ENCODE results near the gene CCDC107. TPM values are rescaled to one million over a fixed set of nuclear protein-coding genes. Genes with fewer than 3 reads are reported as not detected.
A peak's percentile ranks its signal among the peaks of the same experiment; 100 is the strongest.
"Not testable (repeated sequence)": the region's sequence is repeated elsewhere in the genome, so short reads cannot be mapped to it uniquely, and the experiment has no call there.

Gene CCDC107
- total RNA-seq, 1 donor from 2014 or later = 11.0 TPM

DNA sequence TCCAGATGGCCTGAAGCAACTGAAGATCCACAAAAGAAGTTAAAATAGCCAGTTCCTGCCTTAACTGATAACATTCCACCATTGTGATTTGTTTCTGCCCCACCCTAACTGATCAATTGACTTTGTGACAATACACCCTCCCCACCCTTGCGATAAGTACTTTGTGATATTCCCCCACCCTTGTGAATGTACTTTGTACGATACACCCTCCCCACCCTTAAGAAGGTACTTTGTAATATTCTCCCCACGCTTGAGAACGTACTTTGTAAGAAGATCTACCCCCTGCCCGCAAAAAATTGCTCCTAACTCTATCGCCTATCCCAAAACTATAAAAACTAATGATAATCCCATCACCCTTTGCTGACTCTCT is 21.2 kb upstream of the CCDC107 start:
- H3K4me3 ChIP-seq (ENCODE audit: low read length in 3 of 3); H3K4me1 ChIP-seq (ENCODE audit: control insufficient read depth in 3 of 3, insufficient read depth in 3 of 3, low read length in 3 of 3); H3K36me3 ChIP-seq (ENCODE audit: control insufficient read depth in 3 of 3, insufficient read depth in 3 of 3, low read length in 3 of 3); H3K9me3 ChIP-seq (ENCODE audit: control insufficient read depth in 3 of 3, low read length in 3 of 3); H3K9ac ChIP-seq (ENCODE audit: low read depth in 1 of 3, low read length in 3 of 3); H3K27me3 ChIP-seq (ENCODE audit: control insufficient read depth in 3 of 3, insufficient read depth in 3 of 3, low read length in 3 of 3): not testable (repeated sequence)
- peak overlapping the region; percentile 30 for H3K27ac ChIP-seq (ENCODE audit: low read depth, low read length)

DNA sequence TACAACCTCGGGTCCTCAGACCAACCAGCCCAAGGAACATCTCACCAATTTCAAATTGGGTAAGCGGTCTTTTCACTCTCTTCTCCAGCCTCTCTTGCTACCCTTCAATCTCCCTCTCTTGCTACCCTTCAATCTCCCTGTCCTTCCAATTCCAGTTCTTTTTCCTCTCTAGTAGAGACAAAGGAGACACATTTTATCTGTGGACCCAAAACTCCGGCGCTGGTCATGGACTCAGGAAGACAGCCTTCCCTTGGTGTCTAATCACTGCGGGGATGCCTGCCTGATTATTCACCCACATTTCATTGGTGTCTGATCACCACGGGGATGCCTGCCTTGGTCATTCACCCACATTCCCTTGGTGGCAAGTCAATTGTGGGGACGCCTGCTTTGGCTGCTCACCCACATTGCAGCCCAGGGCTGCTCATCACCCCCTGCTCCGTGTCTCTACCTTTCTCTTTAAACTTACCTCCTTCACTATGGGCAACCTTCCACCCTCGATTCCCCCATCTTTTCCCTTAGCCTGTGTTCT is 20.6 kb upstream of the CCDC107 start:
- not testable (repeated sequence) for H3K4me1 ChIP-seq (ENCODE audit: control insufficient read depth in 3 of 3, insufficient read depth in 3 of 3, low read length in 3 of 3); H3K27me3 ChIP-seq (ENCODE audit: control insufficient read depth in 3 of 3, insufficient read depth in 3 of 3, low read length in 3 of 3); H3K9ac ChIP-seq (ENCODE audit: low read depth in 1 of 3, low read length in 3 of 3); H3K36me3 ChIP-seq (ENCODE audit: control insufficient read depth in 3 of 3, insufficient read depth in 3 of 3, low read length in 3 of 3); H3K4me3 ChIP-seq (ENCODE audit: low read length in 3 of 3); H3K9me3 ChIP-seq (ENCODE audit: control insufficient read depth in 3 of 3, low read length in 3 of 3); H3K27ac ChIP-seq (ENCODE audit: low read depth, low read length)

DNA sequence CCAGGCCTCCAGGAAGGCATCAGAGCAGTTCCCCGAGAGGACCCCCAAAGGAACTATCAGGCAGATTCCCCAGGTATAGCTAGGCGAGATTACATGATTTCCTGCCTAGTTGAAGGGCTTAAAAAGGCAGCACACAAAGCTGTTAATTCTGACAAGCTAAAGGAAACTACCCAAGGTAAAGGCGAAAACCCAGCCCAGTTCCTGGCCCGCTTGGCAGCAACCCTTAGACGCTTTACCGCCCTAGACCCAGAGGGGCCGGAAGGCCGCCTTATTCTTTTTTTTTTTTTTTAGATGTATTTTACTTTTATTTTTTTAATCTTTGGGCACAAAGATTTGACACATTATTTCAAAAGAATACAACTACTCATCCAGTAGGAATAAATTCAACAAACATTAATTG is 19.3 kb upstream of the CCDC107 start:
- H3K4me3 ChIP-seq (ENCODE audit: low read length in 3 of 3); H3K36me3 ChIP-seq (ENCODE audit: control insufficient read depth in 3 of 3, insufficient read depth in 3 of 3, low read length in 3 of 3); H3K27me3 ChIP-seq (ENCODE audit: control insufficient read depth in 3 of 3, insufficient read depth in 3 of 3, low read length in 3 of 3); H3K27ac ChIP-seq (ENCODE audit: low read depth, low read length); H3K9me3 ChIP-seq (ENCODE audit: control insufficient read depth in 3 of 3, low read length in 3 of 3); H3K4me1 ChIP-seq (ENCODE audit: control insufficient read depth in 3 of 3, insufficient read depth in 3 of 3, low read length in 3 of 3); H3K9ac ChIP-seq (ENCODE audit: low read depth in 1 of 3, low read length in 3 of 3): not testable (repeated sequence)

DNA sequence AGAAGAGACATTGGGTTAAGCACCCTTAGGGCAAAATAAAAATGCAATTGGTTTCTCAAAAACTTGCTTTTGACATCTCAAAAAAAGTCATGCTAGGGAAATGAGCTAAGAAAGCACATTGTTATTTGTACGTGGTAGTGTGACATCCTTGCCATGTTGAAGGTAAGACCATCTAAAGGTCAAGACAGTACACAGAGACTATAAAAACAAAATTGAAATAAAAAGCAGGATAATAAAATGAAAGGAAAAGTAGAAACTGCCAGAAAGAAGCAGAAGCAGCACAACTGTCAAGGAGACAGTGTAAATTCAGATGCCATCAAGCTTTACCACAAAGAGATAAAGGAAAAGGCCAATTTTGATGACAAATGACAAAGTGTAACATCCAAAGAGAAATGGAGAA is 18.9 kb upstream of the CCDC107 start:
- not testable (repeated sequence) for H3K27me3 ChIP-seq (ENCODE audit: control insufficient read depth in 3 of 3, insufficient read depth in 3 of 3, low read length in 3 of 3); H3K27ac ChIP-seq (ENCODE audit: low read depth, low read length); H3K36me3 ChIP-seq (ENCODE audit: control insufficient read depth in 3 of 3, insufficient read depth in 3 of 3, low read length in 3 of 3); H3K9ac ChIP-seq (ENCODE audit: low read depth in 1 of 3, low read length in 3 of 3); H3K4me3 ChIP-seq (ENCODE audit: low read length in 3 of 3); H3K4me1 ChIP-seq (ENCODE audit: control insufficient read depth in 3 of 3, insufficient read depth in 3 of 3, low read length in 3 of 3); H3K9me3 ChIP-seq (ENCODE audit: control insufficient read depth in 3 of 3, low read length in 3 of 3)

DNA sequence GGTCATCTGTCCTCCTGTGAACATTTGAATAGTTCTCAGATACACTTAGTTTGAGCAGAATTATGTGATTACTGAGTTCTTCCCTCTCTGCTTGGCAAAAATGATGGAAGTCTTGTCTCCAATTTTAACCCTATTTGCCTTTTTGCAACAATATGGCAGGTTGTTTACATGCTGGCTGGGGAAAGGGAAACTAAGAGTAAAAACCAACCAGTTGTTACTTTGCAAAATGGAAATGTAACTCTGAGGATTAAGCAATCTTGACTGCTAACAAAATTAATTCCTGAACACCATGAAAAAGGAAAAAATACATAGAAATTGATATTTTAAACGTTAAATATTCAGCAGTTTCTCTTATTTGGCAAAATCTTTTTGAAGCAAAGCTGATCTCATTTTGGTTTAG is 18.5 kb upstream of the CCDC107 start:
- no peaks in the 10 kb centered on the region for H3K9me3 ChIP-seq (ENCODE audit: control insufficient read depth in 3 of 3, low read length in 3 of 3)
- H3K9ac ChIP-seq (ENCODE audit: low read depth in 1 of 3, low read length in 3 of 3) = no peak overlapping the region
- H3K4me1 ChIP-seq (ENCODE audit: control insufficient read depth in 3 of 3, insufficient read depth in 3 of 3, low read length in 3 of 3) = no peaks in the 10 kb centered on the region
- no peak overlapping the region for H3K27ac ChIP-seq (ENCODE audit: low read depth, low read length)
- no peaks in the 10 kb centered on the region for H3K36me3 ChIP-seq (ENCODE audit: control insufficient read depth in 3 of 3, insufficient read depth in 3 of 3, low read length in 3 of 3)
- no peaks in the 10 kb centered on the region for H3K27me3 ChIP-seq (ENCODE audit: control insufficient read depth in 3 of 3, insufficient read depth in 3 of 3, low read length in 3 of 3)
- H3K4me3 ChIP-seq (ENCODE audit: low read length in 3 of 3) = no peak overlapping the region

DNA sequence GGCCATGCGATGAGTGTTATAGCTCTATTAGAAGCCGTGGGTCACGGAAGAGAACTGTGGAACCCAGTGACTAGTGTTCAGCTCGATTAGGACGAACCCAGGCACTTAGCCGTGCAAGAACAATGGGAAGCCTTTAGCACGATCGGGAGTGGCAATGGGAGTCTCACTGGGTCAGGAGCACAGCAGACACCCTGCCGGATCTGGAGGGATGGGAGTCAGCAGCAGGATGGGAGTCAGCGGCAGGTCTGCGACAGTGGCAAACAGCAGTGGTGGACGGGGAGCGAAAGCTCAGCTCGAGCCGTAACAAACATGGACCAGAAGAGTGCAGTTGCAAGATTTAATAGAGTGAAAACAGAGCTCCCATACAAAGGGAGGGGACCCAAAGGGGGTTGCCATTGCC is 17.7 kb upstream of the CCDC107 start:
- not testable (repeated sequence) for H3K4me3 ChIP-seq (ENCODE audit: low read length in 3 of 3); H3K27me3 ChIP-seq (ENCODE audit: control insufficient read depth in 3 of 3, insufficient read depth in 3 of 3, low read length in 3 of 3); H3K9me3 ChIP-seq (ENCODE audit: control insufficient read depth in 3 of 3, low read length in 3 of 3); H3K9ac ChIP-seq (ENCODE audit: low read depth in 1 of 3, low read length in 3 of 3); H3K4me1 ChIP-seq (ENCODE audit: control insufficient read depth in 3 of 3, insufficient read depth in 3 of 3, low read length in 3 of 3); H3K27ac ChIP-seq (ENCODE audit: low read depth, low read length); H3K36me3 ChIP-seq (ENCODE audit: control insufficient read depth in 3 of 3, insufficient read depth in 3 of 3, low read length in 3 of 3)

DNA sequence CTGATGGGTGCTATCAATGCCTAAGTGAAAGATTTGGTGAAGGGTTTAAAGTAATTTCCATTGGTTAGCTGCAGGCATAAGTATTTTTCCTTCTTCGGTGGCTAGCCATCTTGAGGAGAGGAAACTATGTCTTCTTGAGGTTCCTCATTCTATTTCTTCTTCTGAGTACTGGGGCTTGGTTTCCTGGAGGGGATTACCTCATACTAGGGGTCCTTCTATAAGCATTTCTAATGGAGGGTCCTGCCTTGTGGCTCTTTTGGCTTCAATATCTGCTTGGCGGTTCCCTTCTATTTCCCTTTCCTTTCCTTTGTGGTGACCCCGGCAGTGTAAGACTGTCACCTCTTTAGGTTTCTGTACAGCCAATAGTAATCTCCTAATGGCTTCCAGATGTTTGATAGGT is 16.6 kb upstream of the CCDC107 start:
- H3K9ac ChIP-seq (ENCODE audit: low read depth in 1 of 3, low read length in 3 of 3); H3K4me3 ChIP-seq (ENCODE audit: low read length in 3 of 3); H3K4me1 ChIP-seq (ENCODE audit: control insufficient read depth in 3 of 3, insufficient read depth in 3 of 3, low read length in 3 of 3); H3K9me3 ChIP-seq (ENCODE audit: control insufficient read depth in 3 of 3, low read length in 3 of 3); H3K36me3 ChIP-seq (ENCODE audit: control insufficient read depth in 3 of 3, insufficient read depth in 3 of 3, low read length in 3 of 3); H3K27me3 ChIP-seq (ENCODE audit: control insufficient read depth in 3 of 3, insufficient read depth in 3 of 3, low read length in 3 of 3); H3K27ac ChIP-seq (ENCODE audit: low read depth, low read length): not testable (repeated sequence)

DNA sequence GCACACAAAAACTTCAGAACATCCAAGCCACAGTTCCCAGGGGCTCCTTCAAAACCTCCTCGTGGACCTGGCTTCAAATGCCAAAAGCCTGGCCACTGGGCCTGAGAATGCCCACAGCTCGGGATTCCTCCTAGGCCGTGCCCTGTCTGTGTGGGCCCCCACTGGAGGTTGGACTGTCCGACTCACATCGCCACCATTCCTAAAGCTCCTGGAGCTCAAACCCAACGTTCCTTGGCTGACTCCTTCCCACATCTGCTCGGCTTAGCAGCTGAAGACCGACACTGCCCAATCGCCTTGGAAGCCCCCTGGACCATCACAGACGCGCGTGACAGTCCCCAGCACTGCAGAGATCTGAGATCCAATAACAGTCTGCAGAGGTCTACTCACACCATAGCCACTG is 15.0 kb upstream of the CCDC107 start:
- no peaks in the 10 kb centered on the region for H3K27me3 ChIP-seq (ENCODE audit: control insufficient read depth in 3 of 3, insufficient read depth in 3 of 3, low read length in 3 of 3)

DNA sequence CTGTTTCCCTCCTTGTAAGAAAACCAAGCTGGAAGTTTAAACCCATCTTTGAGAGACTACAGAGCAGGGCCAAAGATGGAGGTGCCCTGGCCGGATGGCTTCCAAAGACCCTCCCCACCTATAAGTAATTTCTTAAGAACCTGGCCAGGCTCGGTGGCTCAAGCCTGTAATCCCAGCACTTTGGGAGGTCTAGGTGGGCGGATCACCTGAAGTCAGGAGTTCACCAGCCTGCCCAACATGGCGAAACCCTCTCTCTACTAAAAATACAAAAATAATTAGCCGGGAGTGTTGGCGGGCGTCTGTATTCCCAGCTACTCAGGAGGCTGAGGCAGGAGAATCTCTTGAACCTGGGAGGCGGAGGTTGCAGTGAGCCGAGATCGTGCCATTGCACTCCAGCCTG is 12.4 kb upstream of the CCDC107 start:
- Histone ChIP-seq H3K4me1 (ENCODE audit: control insufficient read depth in 3 of 3, insufficient read depth in 3 of 3, low read length in 3 of 3) (peaks cover 6 to 21% (median 15%) of the 10 kb centered on the region in 3 donors), H3K9ac (ENCODE audit: low read depth in 1 of 3, low read length in 3 of 3) (peak overlapping the region; percentile 27 to 94 (median 90)), H3K4me3 (ENCODE audit: low read length in 3 of 3) (peak overlapping the region; percentile 82 to 85 (median 84)), H3K27ac (ENCODE audit: low read depth, low read length) (peak overlapping the region; percentile 93)
- H3K36me3 ChIP-seq (ENCODE audit: control insufficient read depth in 3 of 3, insufficient read depth in 3 of 3, low read length in 3 of 3); H3K27me3 ChIP-seq (ENCODE audit: control insufficient read depth in 3 of 3, insufficient read depth in 3 of 3, low read length in 3 of 3); H3K9me3 ChIP-seq (ENCODE audit: control insufficient read depth in 3 of 3, low read length in 3 of 3): not testable (repeated sequence)

More for the DNA sequence above, 15.0 kb upstream of the CCDC107 start:
- Histone ChIP-seq H3K9me3 (ENCODE audit: control insufficient read depth in 3 of 3, low read length in 3 of 3) (no peaks in the 10 kb centered on the region), H3K9ac (ENCODE audit: low read depth in 1 of 3, low read length in 3 of 3) (no peak overlapping the region), H3K4me3 (ENCODE audit: low read length in 3 of 3) (no peak overlapping the region), H3K36me3 (ENCODE audit: control insufficient read depth in 3 of 3, insufficient read depth in 3 of 3, low read length in 3 of 3) (no peaks in the 10 kb centered on the region), H3K4me1 (ENCODE audit: control insufficient read depth in 3 of 3, insufficient read depth in 3 of 3, low read length in 3 of 3) (peaks cover 4 to 15% (median 13%) of the 10 kb centered on the region in 3 donors), H3K27ac (ENCODE audit: low read depth, low read length) (no peak overlapping the region)

DNA sequence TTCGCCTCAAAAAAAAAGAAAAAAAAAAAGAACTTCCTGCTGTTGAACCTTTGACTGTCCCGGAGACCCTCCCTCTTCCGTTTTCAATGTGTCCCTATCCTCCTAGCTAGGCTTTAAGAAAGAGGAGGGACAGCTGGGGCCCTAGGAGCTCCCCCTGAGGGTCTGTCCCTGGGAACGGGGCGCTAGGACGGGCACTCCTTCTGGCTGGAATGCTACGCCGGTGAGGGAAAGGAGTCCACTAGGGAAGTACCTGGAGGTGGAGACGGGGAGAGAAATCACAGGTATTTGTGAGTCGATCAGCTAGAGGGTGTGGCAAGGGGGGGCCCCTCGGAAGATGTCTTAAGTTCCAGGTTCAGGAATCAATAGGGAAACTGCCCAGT is 11.9 kb upstream of the CCDC107 start:
- Histone ChIP-seq H3K27me3 (ENCODE audit: control insufficient read depth in 3 of 3, insufficient read depth in 3 of 3, low read length in 3 of 3) (no peaks in the 10 kb centered on the region), H3K27ac (ENCODE audit: low read depth, low read length) (peak overlapping the region; percentile 93), H3K36me3 (ENCODE audit: control insufficient read depth in 3 of 3, insufficient read depth in 3 of 3, low read length in 3 of 3) (no peaks in the 10 kb centered on the region), H3K4me1 (ENCODE audit: control insufficient read depth in 3 of 3, insufficient read depth in 3 of 3, low read length in 3 of 3) (peaks cover 6 to 21% (median 15%) of the 10 kb centered on the region in 3 donors), H3K9me3 (ENCODE audit: control insufficient read depth in 3 of 3, low read length in 3 of 3) (no peaks in the 10 kb centered on the region), H3K4me3 (ENCODE audit: low read length in 3 of 3) (peak overlapping the region; percentile 82 to 85 (median 84)), H3K9ac (ENCODE audit: low read depth in 1 of 3, low read length in 3 of 3) (peak overlapping the region; percentile 90 to 95 (median 94))

Data from skeletal muscle tissue (tissue), 4 donors.